NB4 (cell line): ENCODE data around the gene FMNL3.

Source experiments
- POLR2A ChIP-seq: IDR thresholded peaks from 2 replicates; pipeline ENCODE4 v1.6.1; 2011; ENCODE audit warnings: mild to moderate bottlenecking; ENCODE audit not compliant: insufficient read length; ENCODE audit errors: extremely low read depth
- TF ChIP-seq, protein P1 (sequence below): IDR thresholded peaks from one replicate; pipeline ENCODE4 v1.5.1; 2012; ENCODE audit warnings: low read depth, low read length
- TF ChIP-seq, protein P2 (sequence below): IDR thresholded peaks from 2 replicates; pipeline ENCODE4 v1.6.1; 2011; ENCODE audit warnings: low read depth, low read length

DNA sequence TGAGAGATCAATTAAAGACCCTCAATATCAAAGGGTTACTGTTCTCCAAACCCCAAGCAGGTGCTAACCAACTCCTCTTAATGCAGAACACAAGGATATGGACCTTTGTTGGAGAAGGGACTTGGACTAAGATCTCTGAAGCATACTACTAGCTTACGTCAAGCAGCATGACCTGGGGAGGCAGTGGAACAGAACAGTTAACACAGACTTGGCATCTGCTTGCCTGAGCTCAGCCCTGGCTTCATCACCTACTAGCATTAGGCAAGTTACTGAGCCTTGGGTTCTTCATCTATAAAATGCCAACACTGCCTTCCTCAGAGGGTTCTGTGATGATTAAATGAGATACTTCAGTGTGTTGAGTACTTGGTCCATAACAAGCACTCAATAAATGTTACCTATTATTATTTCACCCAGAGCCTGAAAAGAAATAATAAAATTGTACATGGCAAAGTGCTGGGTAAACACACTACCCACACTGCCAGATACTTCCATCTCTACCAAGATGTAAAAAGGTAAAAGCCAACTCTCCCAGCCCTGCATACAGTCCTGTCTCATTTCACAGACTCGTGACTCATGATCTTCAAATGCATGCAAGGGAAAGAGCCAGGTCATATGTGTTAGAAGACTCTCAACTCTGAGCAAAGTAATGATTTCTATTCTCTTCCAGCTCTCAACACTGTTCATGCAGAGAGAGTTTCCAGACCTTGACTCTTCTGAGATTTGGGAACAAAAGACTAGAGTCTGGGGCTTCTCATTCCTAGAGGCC, 39.7 kb downstream of the FMNL3 start:
- TF ChIP-seq, protein P1, sequence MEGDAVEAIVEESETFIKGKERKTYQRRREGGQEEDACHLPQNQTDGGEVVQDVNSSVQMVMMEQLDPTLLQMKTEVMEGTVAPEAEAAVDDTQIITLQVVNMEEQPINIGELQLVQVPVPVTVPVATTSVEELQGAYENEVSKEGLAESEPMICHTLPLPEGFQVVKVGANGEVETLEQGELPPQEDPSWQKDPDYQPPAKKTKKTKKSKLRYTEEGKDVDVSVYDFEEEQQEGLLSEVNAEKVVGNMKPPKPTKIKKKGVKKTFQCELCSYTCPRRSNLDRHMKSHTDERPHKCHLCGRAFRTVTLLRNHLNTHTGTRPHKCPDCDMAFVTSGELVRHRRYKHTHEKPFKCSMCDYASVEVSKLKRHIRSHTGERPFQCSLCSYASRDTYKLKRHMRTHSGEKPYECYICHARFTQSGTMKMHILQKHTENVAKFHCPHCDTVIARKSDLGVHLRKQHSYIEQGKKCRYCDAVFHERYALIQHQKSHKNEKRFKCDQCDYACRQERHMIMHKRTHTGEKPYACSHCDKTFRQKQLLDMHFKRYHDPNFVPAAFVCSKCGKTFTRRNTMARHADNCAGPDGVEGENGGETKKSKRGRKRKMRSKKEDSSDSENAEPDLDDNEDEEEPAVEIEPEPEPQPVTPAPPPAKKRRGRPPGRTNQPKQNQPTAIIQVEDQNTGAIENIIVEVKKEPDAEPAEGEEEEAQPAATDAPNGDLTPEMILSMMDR: no peak
- TF ChIP-seq, protein P2, sequence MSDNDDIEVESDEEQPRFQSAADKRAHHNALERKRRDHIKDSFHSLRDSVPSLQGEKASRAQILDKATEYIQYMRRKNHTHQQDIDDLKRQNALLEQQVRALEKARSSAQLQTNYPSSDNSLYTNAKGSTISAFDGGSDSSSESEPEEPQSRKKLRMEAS: no peak
- no peak for TF ChIP-seq POLR2A
